ENCODE data around the gene ECE1. TPM values are rescaled to one million over a fixed set of nuclear protein-coding genes. Genes with fewer than 3 reads are reported as not detected.
"Not testable (repeated sequence)": the region's sequence is repeated elsewhere in the genome, so short reads cannot be mapped to it uniquely, and the experiment has no call there.

The ECE1 gene
- total RNA-seq, 1 donor from 2014 or later = 209 TPM

DNA sequence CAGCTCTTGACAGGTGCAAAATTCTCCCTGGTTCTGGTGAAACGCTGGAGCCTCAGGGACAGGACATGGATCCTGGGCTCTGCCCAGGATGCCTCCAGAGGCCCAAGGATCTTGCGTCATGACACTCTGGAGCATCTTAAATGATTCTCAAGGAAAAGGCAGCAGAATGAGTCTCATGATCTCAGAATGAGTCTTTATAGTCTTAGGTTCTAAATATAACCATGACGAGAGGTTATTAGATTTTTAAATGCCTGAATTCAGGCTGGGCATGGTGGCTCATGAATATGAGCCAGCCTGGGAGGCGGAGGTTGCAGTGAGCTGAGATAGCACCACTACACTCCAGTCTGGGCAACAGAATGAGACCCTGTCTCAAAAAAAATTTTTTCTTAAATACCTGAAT lies 55.5 kb downstream of the ECE1 start:
- Mint-ChIP-seq H3K9me3 (no peaks in the 10 kb centered on the region), H3K27ac (no peak overlapping the region), H3K4me3 (no peak overlapping the region), H3K36me3 (ENCODE audit: low read depth) (peaks cover 89% of the 10 kb centered on the region), H3K27me3 (no peaks in the 10 kb centered on the region), H3K4me1 (no peaks in the 10 kb centered on the region)
- POLR2A ChIA-PET = interaction anchor here (0.9 kb wide), 1 partner anchor 51 kb away, joined by 3 read pairs; no protein-coding TSS in a partner anchor
- intact Hi-C loops (cut with micrococcal nuclease) = no loop called here
- DNase-seq (no peak), ATAC-seq (ENCODE audit: low read depth) (no peak)
- TF ChIP-seq, protein P1, sequence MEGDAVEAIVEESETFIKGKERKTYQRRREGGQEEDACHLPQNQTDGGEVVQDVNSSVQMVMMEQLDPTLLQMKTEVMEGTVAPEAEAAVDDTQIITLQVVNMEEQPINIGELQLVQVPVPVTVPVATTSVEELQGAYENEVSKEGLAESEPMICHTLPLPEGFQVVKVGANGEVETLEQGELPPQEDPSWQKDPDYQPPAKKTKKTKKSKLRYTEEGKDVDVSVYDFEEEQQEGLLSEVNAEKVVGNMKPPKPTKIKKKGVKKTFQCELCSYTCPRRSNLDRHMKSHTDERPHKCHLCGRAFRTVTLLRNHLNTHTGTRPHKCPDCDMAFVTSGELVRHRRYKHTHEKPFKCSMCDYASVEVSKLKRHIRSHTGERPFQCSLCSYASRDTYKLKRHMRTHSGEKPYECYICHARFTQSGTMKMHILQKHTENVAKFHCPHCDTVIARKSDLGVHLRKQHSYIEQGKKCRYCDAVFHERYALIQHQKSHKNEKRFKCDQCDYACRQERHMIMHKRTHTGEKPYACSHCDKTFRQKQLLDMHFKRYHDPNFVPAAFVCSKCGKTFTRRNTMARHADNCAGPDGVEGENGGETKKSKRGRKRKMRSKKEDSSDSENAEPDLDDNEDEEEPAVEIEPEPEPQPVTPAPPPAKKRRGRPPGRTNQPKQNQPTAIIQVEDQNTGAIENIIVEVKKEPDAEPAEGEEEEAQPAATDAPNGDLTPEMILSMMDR (IDR thresholded peaks at IDR 0.05) = no peak
- CTCF ChIA-PET = interaction anchor here (1.2 to 5.4 kb wide), 5 partner anchors 10 to 133 kb away, joined by 3 to 105 read pairs (median 4); no protein-coding TSS in a partner anchor

GRCh38 chr1:21233490-21233889 lies 56.8 kb downstream of the ECE1 start:
- TF ChIP-seq, protein P1 (IDR thresholded peaks at IDR 0.05) = no peak
- ChIA-PET POLR2A (interaction anchor here (0.5 to 2.0 kb wide), 3 partner anchors 20 to 573 kb away, joined by 3 to 7 read pairs (median 5); no protein-coding TSS in a partner anchor), CTCF (interaction anchor here (0.6 to 5.4 kb wide), 4 partner anchors 12 to 135 kb away, joined by 3 to 105 read pairs (median 16); no protein-coding TSS in a partner anchor)
- H3K4me1 Mint-ChIP-seq = no peaks in the 10 kb centered on the region
- H3K36me3 Mint-ChIP-seq (ENCODE audit: low read depth) = peaks cover 88% of the 10 kb centered on the region
- H3K9me3 Mint-ChIP-seq = no peaks in the 10 kb centered on the region
- intact Hi-C loops (cut with micrococcal nuclease) = no loop called here
- H3K27ac Mint-ChIP-seq = no peak overlapping the region
- no peak overlapping the region for H3K4me3 Mint-ChIP-seq
- DNase-seq (no peak), ATAC-seq (ENCODE audit: low read depth) (no peak)
- no peaks in the 10 kb centered on the region for H3K27me3 Mint-ChIP-seq

- Mint-ChIP-seq H3K4me3 (no peak overlapping the region), H3K36me3 (ENCODE audit: low read depth) (peaks cover 88% of the 10 kb centered on the region), H3K4me1 (no peaks in the 10 kb centered on the region), H3K27ac (no peak overlapping the region), H3K27me3 (no peaks in the 10 kb centered on the region), H3K9me3 (no peaks in the 10 kb centered on the region)
- TF ChIP-seq, protein P1 (IDR thresholded peaks at IDR 0.05) = peak; percentile 43
- POLR2A ChIA-PET = interaction anchor here (0.6 to 2.0 kb wide), 2 partner anchors 136 to 143 kb away, joined by 3 to 7 read pairs; no protein-coding TSS in a partner anchor
- ATAC-seq (ENCODE audit: low read depth) (peak; percentile 72), DNase-seq (no peak)
- intact Hi-C loops (cut with micrococcal nuclease) = loop anchor here (1.0 kb wide), 4 partner anchors 22 to 427 kb away; no protein-coding TSS in a partner anchor
- CTCF ChIA-PET = interaction anchor here (0.6 to 5.4 kb wide), 15 partner anchors 8 to 1090 kb away, joined by 3 to 105 read pairs (median 4); no protein-coding TSS in a partner anchor
Observed at GRCh38 chr1:21232044-21232443, 58.2 kb downstream of the ECE1 start.

DNA sequence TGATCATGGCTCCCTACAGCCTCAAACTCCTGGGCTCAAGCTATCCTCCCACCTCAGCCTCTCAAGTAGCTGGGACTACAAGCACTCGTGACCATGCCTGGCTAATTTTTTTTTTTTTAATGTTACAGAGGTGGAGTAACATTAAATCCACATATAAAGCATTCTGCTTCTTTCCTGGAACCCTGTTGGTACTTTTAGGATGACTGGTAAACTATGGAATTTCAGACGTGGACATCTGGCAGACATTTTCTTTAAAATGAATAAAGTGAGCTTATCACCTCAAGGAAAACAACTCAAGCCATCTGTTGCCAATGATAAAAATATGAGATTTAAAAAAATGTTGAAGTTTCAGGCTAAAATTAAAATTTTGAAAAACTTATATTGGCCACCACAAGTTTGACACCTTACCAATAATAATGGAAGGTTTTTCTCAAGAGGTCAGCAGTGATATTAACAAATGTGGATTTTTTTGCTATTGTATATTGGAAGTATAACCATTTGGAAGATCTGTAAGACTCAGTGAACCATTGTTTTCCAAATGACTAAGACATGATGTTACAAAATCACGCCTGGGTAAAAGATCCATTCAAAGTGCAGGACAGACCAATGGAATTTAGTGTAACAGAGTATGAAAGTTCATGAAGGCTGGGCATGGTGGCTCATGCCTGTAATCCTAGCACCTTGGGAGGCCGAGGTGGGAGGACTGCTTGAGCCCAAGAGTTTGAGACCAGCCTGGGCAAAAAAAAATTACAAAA lies 60.8 kb downstream of the ECE1 start:
- no peak overlapping the region for H3K4me3 Mint-ChIP-seq
- no peaks in the 10 kb centered on the region for H3K27me3 Mint-ChIP-seq
- ATAC-seq (ENCODE audit: low read depth) = no peak
- ChIA-PET CTCF (interaction anchor here (0.9 to 1.5 kb wide), 3 partner anchors 11 to 41 kb away, joined by 3 to 4 read pairs (median 4); no protein-coding TSS in a partner anchor), POLR2A (interaction anchor here (0.7 kb wide), 1 partner anchor 297 kb away, joined by 4 read pairs; no protein-coding TSS in a partner anchor)
- intact Hi-C loops (cut with micrococcal nuclease) = no loop called here
- DNase-seq = no peak
- H3K9me3 Mint-ChIP-seq = no peaks in the 10 kb centered on the region
- no peak overlapping the region for H3K27ac Mint-ChIP-seq
- TF ChIP-seq, protein P1 (IDR thresholded peaks at IDR 0.05) = no peak
- no peaks in the 10 kb centered on the region for H3K4me1 Mint-ChIP-seq
- H3K36me3 Mint-ChIP-seq (ENCODE audit: low read depth) = peaks cover 84% of the 10 kb centered on the region

GRCh38 chr1:21228224-21228623 lies 62.0 kb downstream of the ECE1 start:
- ATAC-seq (ENCODE audit: low read depth); intact Hi-C loops (cut with micrococcal nuclease); H3K27ac Mint-ChIP-seq; H3K4me1 Mint-ChIP-seq; POLR2A ChIA-PET; H3K27me3 Mint-ChIP-seq; DNase-seq; H3K9me3 Mint-ChIP-seq; H3K4me3 Mint-ChIP-seq: not testable (repeated sequence)
- peaks cover 85% of the 10 kb centered on the region for H3K36me3 Mint-ChIP-seq (ENCODE audit: low read depth)
- CTCF ChIA-PET = interaction anchor here (1.5 kb wide), 1 partner anchor 33 kb away, joined by 4 read pairs; no protein-coding TSS in a partner anchor
